NCI-H1092 treated with DMSO at 0.1 percent for 48 hours (cell line): ENCODE results near the gene CSRNP3.
A peak's percentile ranks its signal among the peaks of the same experiment; 100 is the strongest.

Experiments
- DNase-seq: peaks from one replicate; lab custom pipeline; 2025; lab: John Stamatoyannopoulos, UW

The CSRNP3 gene

DNA sequence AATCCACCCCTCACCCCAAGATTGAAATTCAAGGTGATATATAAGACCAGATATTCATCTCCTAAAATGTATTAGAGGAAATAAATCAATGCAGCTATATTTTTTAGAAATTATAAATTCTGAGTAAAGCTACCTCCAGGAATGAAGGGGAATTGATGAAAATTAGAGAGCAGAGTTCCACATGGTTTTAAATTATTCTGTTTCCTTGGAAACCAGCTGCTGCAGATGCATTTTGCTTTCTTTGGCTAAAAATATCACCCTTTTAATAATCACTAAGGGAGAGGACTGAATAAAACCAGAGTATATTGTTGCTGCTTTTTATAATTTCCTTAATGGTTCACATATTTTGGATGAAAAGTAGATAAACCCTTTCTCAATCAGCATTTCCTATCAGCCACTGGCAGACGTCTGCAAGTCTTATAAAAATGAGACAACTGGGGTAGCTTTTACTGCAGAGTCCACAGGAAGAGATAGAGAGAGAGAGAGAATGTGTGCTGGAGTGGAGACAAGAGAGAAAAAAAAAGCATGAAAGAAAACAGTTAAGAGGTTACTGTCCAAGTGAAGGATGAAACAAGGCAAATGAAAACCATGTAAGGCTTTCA lies 2.0 kb downstream of the CSRNP3 start:
- peak; percentile 57 for DNase-seq

DNA sequence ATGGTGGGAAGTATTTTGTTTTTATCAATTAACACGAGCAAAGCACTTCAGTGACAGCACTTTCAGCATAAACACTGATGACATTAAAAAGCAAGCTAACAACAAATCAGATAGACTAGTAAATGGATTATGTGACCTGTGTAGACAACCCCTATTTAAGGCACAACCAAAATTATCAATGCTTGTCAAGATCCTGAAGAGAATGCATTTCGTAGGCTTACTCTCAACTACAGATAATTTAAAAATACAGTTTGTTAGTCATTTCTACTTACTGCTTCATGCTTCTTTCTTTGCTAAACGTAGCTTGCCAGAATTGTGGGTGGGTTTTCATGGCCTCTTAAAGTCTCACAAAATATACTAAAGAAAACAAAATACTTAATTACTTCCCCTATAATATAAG lies 3.4 kb downstream of the CSRNP3 start:
- DNase-seq: no peak

DNA sequence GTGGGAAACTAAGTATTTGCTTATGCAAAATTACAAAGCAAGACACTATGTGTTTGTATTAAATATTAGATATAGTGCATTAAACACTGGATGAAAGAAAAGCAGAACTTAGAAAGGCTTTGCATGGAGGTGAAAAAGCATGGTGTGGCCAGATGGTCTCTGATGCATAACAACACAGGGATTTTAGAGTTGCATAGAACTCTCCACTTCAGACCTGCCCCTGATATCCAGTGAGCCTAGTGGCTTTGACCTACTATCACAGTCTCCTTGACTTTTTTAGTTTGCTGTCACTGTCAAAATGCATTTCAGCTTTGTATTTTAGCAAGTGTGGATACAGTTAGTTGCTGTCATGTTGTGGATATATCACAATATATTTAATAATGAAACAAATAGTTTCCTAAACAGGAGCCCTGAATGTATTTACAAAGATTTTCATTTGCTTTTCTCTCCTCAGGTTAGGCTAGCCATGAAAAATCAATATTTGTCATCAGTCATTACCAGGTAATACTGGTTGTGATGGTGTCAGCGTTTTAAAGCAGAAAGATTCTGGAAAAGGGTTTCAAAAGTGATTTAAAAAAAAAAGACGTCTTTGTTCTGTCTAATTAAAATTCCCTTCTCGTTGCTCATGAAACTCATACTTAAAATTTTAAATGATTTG lies 5.2 kb downstream of the CSRNP3 start:
- no peak for DNase-seq

GRCh38 chr2:165475277-165476004 lies 5.9 kb downstream of the CSRNP3 start:
- DNase-seq: no peak

DNA sequence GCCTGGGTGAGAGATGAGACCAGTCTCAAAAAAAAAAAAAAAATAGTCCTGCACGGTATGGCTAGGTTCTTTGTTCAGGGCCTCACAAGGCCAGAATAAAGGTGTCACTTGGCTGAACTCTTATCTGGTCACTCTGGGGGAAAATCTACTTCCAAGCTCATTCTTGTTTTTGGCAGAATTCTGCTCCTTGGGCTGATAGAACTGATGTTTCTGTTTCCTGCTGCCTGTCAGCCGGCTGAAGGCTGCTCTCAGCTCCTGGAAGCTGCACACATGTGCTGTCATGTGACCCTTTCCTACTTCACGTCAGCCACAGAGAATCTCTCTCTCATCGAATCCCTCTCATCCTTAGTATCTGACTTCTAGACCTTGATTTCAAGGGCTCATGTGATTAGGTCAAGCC lies 10.4 kb downstream of the CSRNP3 start:
- no peak for DNase-seq

GRCh38 chr2:165494573-165494972 lies 25.1 kb downstream of the CSRNP3 start:
- no peak for DNase-seq

DNA sequence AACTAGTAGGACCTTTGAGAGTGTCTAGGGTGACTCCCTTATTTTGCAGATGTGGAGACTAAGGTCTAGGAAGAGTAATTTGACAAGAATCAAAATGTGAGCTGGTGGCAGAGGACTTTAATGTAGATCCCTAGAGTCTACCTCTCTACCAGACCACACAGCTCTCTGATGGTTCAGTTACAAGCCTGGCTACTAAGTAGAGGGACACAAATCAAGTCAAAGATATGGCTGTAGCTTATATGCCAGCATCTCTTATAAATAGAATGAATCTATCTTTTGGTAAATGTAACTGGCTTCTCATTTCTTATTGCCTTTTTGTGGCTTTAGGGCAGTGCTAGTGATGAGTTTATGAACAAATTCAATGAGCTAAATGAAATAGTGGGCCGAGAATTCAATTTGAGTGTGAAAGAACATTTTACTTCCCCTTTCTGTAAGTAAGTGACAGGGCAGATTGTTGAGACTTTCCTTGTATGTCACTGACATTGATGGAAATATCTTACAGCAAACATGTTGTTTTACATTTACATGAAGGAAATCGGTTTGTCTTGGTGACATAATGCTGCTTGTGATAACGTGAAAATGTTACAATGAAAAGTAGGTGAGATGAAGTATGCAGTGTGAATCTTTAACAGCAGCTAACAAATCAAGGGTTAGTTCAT lies 28.3 kb downstream of the CSRNP3 start:
- DNase-seq: no peak

DNA sequence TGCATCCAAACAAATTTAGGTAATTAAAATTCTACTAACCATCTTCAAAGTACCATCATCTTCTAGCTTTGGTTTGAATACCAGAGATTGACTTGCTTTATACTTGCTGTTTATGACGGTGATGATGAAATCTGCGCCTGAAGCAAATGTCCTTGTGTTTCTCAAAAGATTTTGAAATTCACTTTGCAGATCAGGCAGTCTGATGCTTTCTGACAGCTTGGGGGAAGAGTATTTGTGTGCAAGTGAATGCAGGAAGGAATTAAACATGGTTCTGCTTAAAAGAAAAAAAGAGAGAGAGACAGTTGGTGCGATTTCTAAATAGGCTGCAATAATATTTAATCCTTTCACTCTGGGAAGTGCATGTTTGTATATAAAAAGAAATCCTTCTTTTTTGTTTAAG lies 29.6 kb downstream of the CSRNP3 start:
- DNase-seq: no peak

DNA sequence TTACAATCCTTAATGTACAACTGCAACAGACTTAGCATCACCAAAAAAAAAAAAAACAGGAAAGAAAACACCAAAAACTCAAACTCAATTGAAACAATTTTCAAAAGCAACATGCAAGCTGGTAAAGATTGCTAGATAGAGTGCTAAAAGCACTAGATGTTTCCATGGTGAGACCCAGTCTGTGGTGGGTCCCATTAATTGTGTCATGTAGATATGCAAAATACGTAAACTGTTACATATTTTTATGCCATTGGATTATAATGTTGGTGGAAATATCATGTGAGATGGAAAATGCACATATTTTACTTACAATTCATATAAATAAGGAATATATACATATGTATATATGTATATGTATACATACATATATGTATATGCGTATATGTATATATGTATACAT lies 30.5 kb downstream of the CSRNP3 start:
- no peak for DNase-seq

DNA sequence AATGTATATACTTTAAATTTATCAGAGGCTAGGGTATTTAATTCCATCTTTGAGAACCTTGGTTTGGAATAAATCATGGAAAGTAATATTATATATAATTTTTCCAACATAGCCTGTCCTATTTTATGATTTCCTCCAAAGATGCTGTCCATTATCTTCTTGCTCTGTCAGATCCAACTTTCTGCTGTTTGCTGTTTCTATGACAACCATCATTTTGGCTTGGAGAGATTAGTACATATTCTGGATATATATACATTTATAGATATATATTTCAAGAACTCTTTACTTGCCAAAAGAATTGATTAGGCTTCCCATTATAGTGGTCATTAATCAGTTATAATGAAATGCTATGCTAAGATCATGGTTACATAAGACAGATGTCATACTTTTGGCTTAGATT lies 31.3 kb downstream of the CSRNP3 start:
- no peak for DNase-seq

DNA sequence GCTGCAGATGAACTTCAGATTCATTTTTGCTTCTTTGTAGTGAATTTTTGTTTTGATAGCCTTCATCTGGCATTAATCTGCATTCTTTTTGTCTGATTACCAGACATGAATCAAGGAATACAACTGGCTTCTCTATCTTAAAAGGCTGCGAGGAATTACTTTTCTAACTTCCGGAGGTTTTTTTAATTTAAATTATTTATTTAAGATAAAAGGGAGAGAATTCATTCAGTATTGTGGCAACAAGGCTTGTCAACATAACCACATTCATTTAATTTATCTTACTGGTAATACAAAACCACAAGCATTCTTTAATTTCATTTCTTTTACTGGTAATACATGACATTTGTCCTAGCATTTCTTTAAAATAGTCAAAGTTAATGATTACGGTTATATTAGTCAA lies 36.0 kb downstream of the CSRNP3 start:
- DNase-seq: no peak

GRCh38 chr2:165508927-165509326 lies 39.4 kb downstream of the CSRNP3 start:
- no peak for DNase-seq

GRCh38 chr2:165513479-165513878 lies 44.0 kb downstream of the CSRNP3 start:
- no peak for DNase-seq

- no peak for DNase-seq
Measured at GRCh38 chr2:165518611-165519010, 49.1 kb downstream of the CSRNP3 start.

DNA sequence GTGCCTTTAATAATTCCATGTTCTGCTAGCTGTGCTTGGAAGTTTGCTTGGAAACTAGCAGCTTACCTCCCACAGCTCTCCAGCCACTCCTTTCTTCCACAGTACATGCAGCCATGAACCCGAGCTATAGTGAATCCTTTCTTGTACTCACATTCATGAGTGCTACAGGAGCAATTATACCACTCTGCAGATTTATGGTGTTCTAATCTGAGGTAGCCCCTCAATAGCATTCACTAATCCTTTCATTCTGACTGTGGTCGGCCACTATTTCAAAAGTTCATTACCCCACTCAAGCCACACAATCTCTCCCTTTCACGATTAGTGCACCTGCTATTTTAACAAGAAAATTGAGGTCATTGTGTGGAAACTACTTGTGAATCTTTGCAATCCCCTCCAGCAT lies 53.2 kb downstream of the CSRNP3 start:
- DNase-seq: no peak

GRCh38 chr2:165524720-165525119 lies 55.2 kb downstream of the CSRNP3 start:
- no peak for DNase-seq

DNA sequence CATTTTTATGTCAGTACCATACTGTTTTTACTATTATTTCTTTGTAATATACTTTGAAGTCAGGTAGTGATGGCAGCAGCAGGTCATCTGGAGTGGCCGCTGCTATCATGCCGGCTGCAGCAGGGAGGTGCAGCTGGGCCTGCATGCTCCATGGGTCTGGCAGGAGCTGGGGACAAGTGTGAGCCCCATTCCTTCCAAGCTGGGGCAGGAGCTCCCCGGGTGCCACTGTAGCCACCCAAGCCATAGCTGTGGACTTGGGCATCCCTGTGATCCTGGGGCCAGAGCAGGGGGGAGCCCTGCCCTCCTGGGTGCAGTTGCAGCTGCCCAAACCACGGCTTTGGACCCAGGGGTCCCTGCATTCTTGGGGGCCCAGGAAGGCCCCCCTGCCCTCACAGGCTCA lies 59.2 kb downstream of the CSRNP3 start:
- DNase-seq: no peak

- no peak for DNase-seq
Measured at GRCh38 chr2:165529130-165529529, 59.6 kb downstream of the CSRNP3 start.

DNA sequence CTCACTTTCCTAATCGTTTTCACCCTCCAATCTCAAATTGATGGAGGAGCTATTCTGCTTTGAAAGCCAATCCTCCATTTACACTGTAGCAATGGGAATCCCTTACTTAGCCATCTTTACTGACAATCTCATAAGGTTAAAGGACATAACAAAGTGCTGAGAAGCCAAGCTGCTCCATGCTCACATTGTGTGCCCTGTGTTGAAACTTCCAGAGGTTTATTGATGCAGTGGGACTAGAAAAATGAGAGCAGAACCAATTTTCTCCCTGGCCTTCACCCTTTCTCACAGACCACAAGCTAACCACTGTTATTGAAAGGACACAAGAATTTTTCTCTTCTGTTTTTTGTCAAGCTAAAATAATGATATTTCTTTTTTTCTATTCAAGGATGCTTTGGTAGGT lies 63.8 kb downstream of the CSRNP3 start:
- DNase-seq: no peak

GRCh38 chr2:165535471-165535870 lies 66.0 kb downstream of the CSRNP3 start:
- no peak for DNase-seq

DNA sequence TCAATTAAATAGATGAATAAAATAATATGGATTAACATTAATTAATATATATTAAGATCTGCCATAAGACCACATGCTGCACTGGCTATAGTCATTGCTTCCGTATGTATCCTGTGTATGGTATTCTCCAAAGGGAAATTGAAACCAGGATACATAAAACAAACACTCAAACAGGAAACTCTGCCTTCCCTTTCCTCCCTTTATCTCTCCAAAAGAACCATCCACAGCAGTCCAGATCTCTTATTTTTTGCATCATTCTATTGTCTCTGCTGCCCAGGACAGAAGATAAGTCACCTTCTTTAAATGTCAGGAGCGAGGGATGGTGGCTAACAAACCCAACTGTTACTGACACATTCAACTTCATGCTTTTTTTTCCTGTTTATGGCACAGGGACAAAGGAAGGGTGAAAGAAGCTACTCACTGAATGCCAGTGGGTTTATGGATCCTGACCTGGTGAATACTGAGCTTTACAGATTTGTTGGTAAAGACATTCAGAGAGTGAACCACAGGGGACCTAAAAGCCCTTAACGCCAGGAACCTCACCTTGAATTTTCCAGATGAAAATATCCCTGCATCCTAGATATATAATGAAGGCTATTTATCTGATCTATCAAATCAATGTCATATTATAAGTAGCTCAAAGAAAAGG lies 67.5 kb downstream of the CSRNP3 start:
- DNase-seq: peak; percentile 11

DNA sequence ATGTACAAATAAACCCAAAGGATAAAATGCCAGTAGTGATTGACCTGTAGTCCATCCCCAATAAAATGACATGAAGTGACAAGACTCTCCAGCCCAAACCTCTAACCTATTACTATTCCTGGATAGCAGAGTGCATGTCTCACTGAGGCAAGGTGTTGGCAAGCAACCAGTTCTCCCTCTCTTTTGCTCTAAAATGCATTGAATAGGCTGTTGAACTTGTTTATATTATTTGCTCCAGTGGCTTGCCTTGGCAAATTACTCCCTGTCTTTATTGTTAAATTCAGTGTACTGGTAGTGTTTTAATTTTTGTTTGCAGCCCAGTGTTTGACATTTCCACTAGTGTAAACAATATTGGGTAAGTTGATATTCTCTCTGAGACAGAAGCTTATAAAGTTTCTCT lies 70.5 kb downstream of the CSRNP3 start:
- DNase-seq: peak; percentile 75
